HG02588 (cell line): ENCODE measurements around the gene PLEKHJ1.
"Not testable (repeated sequence)": the region's sequence is repeated elsewhere in the genome, so short reads cannot be mapped to it uniquely, and the experiment has no call there.

Source experiments
- ATAC-seq: cut with Tn5 transposase; IDR thresholded peaks from one replicate; pipeline ENCODE4 v1.9.1; 2021; ENCODE audit warnings: mild to moderate bottlenecking, moderate library complexity; ENCODE audit not compliant: unreplicated experiment

PLEKHJ1 gene

GRCh38 chr19:2201473-2202148 lies 34.5 kb downstream of the PLEKHJ1 start:
- no peak for ATAC-seq

GRCh38 chr19:2200624-2201294 lies 35.4 kb downstream of the PLEKHJ1 start:
- not testable (repeated sequence) for ATAC-seq

GRCh38 chr19:2199861-2200623 lies 36.1 kb downstream of the PLEKHJ1 start:
- no peak for ATAC-seq

GRCh38 chr19:2199215-2199614 lies 36.9 kb downstream of the PLEKHJ1 start:
- no peak for ATAC-seq

GRCh38 chr19:2198317-2198716 lies 37.8 kb downstream of the PLEKHJ1 start:
- no peak for ATAC-seq

- ATAC-seq: no peak
These were observed 38.9 kb downstream of the PLEKHJ1 start for GRCh38 chr19:2197270-2197669.

- no peak for ATAC-seq
These were observed 40.2 kb downstream of the PLEKHJ1 start for GRCh38 chr19:2195914-2196313.

GRCh38 chr19:2195361-2195760 lies 40.8 kb downstream of the PLEKHJ1 start:
- ATAC-seq: no peak

GRCh38 chr19:2194513-2195078 lies 41.5 kb downstream of the PLEKHJ1 start:
- ATAC-seq: no peak

GRCh38 chr19:2193807-2194206 lies 42.3 kb downstream of the PLEKHJ1 start:
- no peak for ATAC-seq

GRCh38 chr19:2192862-2193261 lies 43.3 kb downstream of the PLEKHJ1 start:
- ATAC-seq: no peak

GRCh38 chr19:2191456-2192310 lies 44.4 kb downstream of the PLEKHJ1 start:
- no peak for ATAC-seq

GRCh38 chr19:2190848-2191455 lies 45.2 kb downstream of the PLEKHJ1 start:
- ATAC-seq: no peak

GRCh38 chr19:2189880-2190279 lies 46.2 kb downstream of the PLEKHJ1 start:
- no peak for ATAC-seq

GRCh38 chr19:2188708-2189385 lies 47.3 kb downstream of the PLEKHJ1 start:
- ATAC-seq: no peak

- no peak for ATAC-seq
These were observed 49.0 kb downstream of the PLEKHJ1 start for GRCh38 chr19:2187159-2187558.

GRCh38 chr19:2186071-2186846 lies 49.9 kb downstream of the PLEKHJ1 start:
- ATAC-seq: no peak

GRCh38 chr19:2185734-2186070 lies 50.4 kb downstream of the PLEKHJ1 start:
- ATAC-seq: no peak

- no peak for ATAC-seq
These were observed 51.6 kb downstream of the PLEKHJ1 start for GRCh38 chr19:2184422-2184975.
